Spleen (tissue), 7 donors: ENCODE results near the gene ADGB.

Experiments
- POLR2A ChIP-seq, 3 donors: fragments of 450-650 bp; IDR thresholded peaks; one replicate each; pipeline ENCODE4 v1.5.1; 2017; ENCODE audit warnings: antibody characterized with exemption in 3 of 3, mild to moderate bottlenecking in 1 of 3
- POLR2AphosphoS5 ChIP-seq, 3 donors: sonication (generic); formaldehyde crosslinking; IDR thresholded peaks; one replicate each; pipeline ENCODE4 v1.5.1; 2017; ENCODE audit warnings: antibody characterized with exemption in 3 of 3
- TF ChIP-seq, protein P1 (sequence below), 11 experiments: fragments of 200-600 bp in 7 of 11; fragments of 450-650 bp in 4 of 11; sonication (generic) in 4 of 11; IDR thresholded peaks in 8 of 11; conservative IDR thresholded peaks in 3 of 11; 1 replicate in 7 of 11; 2 replicates in 4 of 11; pipeline versions ENCODE4 v1.4.0 to v1.8.0; 2016 to 2021; ENCODE audit warnings: antibody characterized with exemption in 11 of 11, inconsistent platforms in 4 of 11, mild to moderate bottlenecking in 1 of 11
- donor health status: DM: no; HTN: no; CAD: no; lungs with moderate emphysema.
- donor health status: DM: no; HTN: no; CAD: no.
- donor health status: DM: no; HTN: no; CAD: no.

GRCh38 chr6:146785001-146785585 lies 186.3 kb downstream of the ADGB start:
- TF ChIP-seq, protein P1, sequence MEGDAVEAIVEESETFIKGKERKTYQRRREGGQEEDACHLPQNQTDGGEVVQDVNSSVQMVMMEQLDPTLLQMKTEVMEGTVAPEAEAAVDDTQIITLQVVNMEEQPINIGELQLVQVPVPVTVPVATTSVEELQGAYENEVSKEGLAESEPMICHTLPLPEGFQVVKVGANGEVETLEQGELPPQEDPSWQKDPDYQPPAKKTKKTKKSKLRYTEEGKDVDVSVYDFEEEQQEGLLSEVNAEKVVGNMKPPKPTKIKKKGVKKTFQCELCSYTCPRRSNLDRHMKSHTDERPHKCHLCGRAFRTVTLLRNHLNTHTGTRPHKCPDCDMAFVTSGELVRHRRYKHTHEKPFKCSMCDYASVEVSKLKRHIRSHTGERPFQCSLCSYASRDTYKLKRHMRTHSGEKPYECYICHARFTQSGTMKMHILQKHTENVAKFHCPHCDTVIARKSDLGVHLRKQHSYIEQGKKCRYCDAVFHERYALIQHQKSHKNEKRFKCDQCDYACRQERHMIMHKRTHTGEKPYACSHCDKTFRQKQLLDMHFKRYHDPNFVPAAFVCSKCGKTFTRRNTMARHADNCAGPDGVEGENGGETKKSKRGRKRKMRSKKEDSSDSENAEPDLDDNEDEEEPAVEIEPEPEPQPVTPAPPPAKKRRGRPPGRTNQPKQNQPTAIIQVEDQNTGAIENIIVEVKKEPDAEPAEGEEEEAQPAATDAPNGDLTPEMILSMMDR (IDR thresholded peaks at IDR 0.05 in 8 of 11, conservative IDR thresholded peaks at IDR 0.05 in 3 of 11), result peak in 8 of 11 experiments; percentile 18 to 63 (median 46)
- TF ChIP-seq POLR2AphosphoS5 (IDR thresholded peaks at IDR 0.05) (no peak), POLR2A (IDR thresholded peaks at IDR 0.05) (no peak)
